Left ventricle myocardium inferior (tissue), 1 donor: ENCODE measurements around the gene CHD8. TPM values are rescaled to one million over a fixed set of nuclear protein-coding genes. Genes with fewer than 3 reads are reported as not detected.

Source experiments
- DNase-seq: peaks from one replicate; pipeline ENCODE4 v3.0.0-alpha.2; 2020
- H3K27ac ChIP-seq: fragments of 200-600 bp; replicated peaks from 2 replicates; pipeline ENCODE4 v1.8.0; 2021
- H3K27me3 ChIP-seq: fragments of 200-600 bp; 2 replicates; pipeline ENCODE4 v1.8.0; 2021; ENCODE audit warnings: low read depth
- H3K36me3 ChIP-seq: fragments of 200-600 bp; 2 replicates; pipeline ENCODE4 v1.8.0; 2021
- H3K4me1 ChIP-seq: fragments of 200-600 bp; 2 replicates; pipeline ENCODE4 v1.8.0; 2021
- H3K4me3 ChIP-seq: fragments of 200-600 bp; 2 replicates; pipeline ENCODE4 v1.8.0; 2021; ENCODE audit warnings: mild to moderate bottlenecking, moderate library complexity
- H3K9me3 ChIP-seq: fragments of 200-600 bp; replicated peaks from 2 replicates; pipeline ENCODE4 v1.8.0; 2021
- CTCF ChIP-seq: fragments of 200-600 bp; IDR thresholded peaks from 2 replicates; pipeline ENCODE4 v1.8.0; 2021; ENCODE audit warnings: antibody characterized with exemption, mild to moderate bottlenecking, borderline replicate concordance
- intact Hi-C: fragments of 100-400 bp; cut with micrococcal nuclease; formaldehyde crosslinking; loops from one replicate; pipeline ENCODE4 v1.11.0; 2022
- total RNA-seq: library from RNA; stranded (reverse); fragmentation: NEBNext Ultra II Directional; extraction: Animal tissue kit (Norgen Biotek cat#: 25700); gene quantifications from one replicate; pipeline ENCODE4 v1.2.1, GENCODE V29; 2021
- donor health status: DM: no; HTN: yes; CAD: no; lungs with severe emphysema.

Gene CHD8
- total RNA-seq, 1 donor from 2014 or later, result 27.9 TPM

GRCh38 chr14:21426692-21427091 is 29.2 kb downstream of the CHD8 start:
- H3K36me3 ChIP-seq, result peaks cover 99% of the 10 kb centered on the region
- no peak overlapping the region for H3K27ac ChIP-seq
- no peak overlapping the region for H3K4me3 ChIP-seq
- peaks cover 10% of the 10 kb centered on the region for H3K4me1 ChIP-seq
- no peak for TF ChIP-seq CTCF
- DNase-seq, result no peak
- no peaks in the 10 kb centered on the region for H3K27me3 ChIP-seq
- no peaks in the 10 kb centered on the region for H3K9me3 ChIP-seq
- intact Hi-C loops, result no loop called here

DNA sequence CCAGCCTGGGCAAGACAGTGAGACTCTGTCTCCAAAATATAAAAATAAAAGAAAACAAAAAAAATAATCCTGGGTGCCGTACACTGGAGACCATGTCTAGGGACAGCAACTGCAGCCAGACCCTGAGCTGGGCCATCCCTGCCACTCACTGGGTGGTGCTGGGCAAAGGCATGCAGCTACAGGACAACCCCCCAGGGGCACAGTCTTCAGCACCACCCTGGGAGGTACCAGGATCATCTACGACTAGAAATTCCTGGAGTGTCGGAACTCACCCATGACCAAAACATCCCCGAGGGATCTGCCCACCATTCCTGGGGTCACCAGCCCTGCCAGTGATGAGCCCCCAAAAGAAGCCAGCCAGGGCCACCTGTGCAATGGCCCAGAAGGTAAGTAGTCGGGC is 36.4 kb downstream of the CHD8 start:
- intact Hi-C loops, result loop anchor here (10.0 kb wide), 1 partner anchor 55 kb away; no protein-coding TSS in a partner anchor
- Histone ChIP-seq H3K27ac (no peak overlapping the region), H3K27me3 (no peaks in the 10 kb centered on the region), H3K9me3 (no peaks in the 10 kb centered on the region), H3K4me3 (no peak overlapping the region), H3K4me1 (no peaks in the 10 kb centered on the region), H3K36me3 (peaks cover 93% of the 10 kb centered on the region)
- no peak for DNase-seq
- TF ChIP-seq CTCF, result no peak

- DNase-seq, result no peak
- H3K9me3 ChIP-seq, result no peaks in the 10 kb centered on the region
- H3K4me3 ChIP-seq, result no peak overlapping the region
- no peak overlapping the region for H3K27ac ChIP-seq
- intact Hi-C loops, result loop anchor here (10.0 kb wide), 1 partner anchor 51 kb away; no protein-coding TSS in a partner anchor
- peaks cover 93% of the 10 kb centered on the region for H3K36me3 ChIP-seq
- H3K4me1 ChIP-seq, result no peaks in the 10 kb centered on the region
- no peaks in the 10 kb centered on the region for H3K27me3 ChIP-seq
- no peak for TF ChIP-seq CTCF
These were observed 40.6 kb downstream of the CHD8 start for GRCh38 chr14:21415329-21415728.

GRCh38 chr14:21414137-21414631 is 41.7 kb downstream of the CHD8 start:
- no peak for TF ChIP-seq CTCF
- intact Hi-C loops, result loop anchor here (10.0 kb wide), 1 partner anchor 49 kb away; no protein-coding TSS in a partner anchor

DNA sequence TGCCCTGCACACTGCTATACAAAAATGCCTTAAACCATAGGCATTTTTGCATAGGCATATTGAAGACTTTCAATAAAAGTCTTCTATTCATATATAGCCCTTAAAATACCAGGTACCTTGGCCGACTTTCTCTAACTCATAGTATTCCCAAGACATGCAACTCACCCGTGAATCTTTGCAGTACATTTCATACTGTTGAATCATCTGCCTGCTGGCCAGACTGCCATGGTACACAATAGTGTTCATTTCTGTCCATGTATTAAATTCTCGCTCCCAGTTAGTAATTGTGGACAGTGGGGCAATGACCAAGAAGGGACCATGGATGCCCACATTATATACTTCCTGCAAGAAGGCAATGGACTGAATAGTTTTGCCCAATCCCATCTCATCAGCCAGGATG is 47.8 kb downstream of the CHD8 start:
- TF ChIP-seq CTCF, result no peak
- Histone ChIP-seq H3K4me3 (no peak overlapping the region), H3K36me3 (peaks cover 100% of the 10 kb centered on the region), H3K27ac (no peak overlapping the region), H3K4me1 (no peaks in the 10 kb centered on the region), H3K27me3 (no peaks in the 10 kb centered on the region), H3K9me3 (no peaks in the 10 kb centered on the region)
- no peak for DNase-seq
- intact Hi-C loops, result no loop called here

More at GRCh38 chr14:21414137-21414631, 41.7 kb downstream of the CHD8 start:
- Histone ChIP-seq H3K4me3 (no peak overlapping the region), H3K4me1 (no peaks in the 10 kb centered on the region), H3K36me3 (peaks cover 93% of the 10 kb centered on the region), H3K9me3 (no peaks in the 10 kb centered on the region), H3K27me3 (no peaks in the 10 kb centered on the region), H3K27ac (no peak overlapping the region)
- no peak for DNase-seq
